C4-2B (cell line): ENCODE data around the gene CDC42BPA.
"Not testable (repeated sequence)": the region's sequence is repeated elsewhere in the genome, so short reads cannot be mapped to it uniquely, and the experiment has no call there.

ENCODE experiments used
- H3K27ac ChIP-seq: fragments of 450-650 bp; 2 replicates; pipeline ENCODE4 v1.5.1; 2017
- CTCF ChIP-seq: fragments of 450-650 bp; conservative IDR thresholded peaks from 2 replicates; pipeline ENCODE4 v1.5.1; 2017; ENCODE audit warnings: mild to moderate bottlenecking
- ZFX ChIP-seq: fragments of 450-650 bp; IDR thresholded peaks from 2 replicates; pipeline ENCODE4 v1.6.1; 2017

Gene CDC42BPA

GRCh38 chr1:227240983-227241382 lies 77.3 kb downstream of the CDC42BPA start:
- TF ChIP-seq CTCF = no peak
- no peak overlapping the region for H3K27ac ChIP-seq

GRCh38 chr1:227234998-227235405 lies 83.3 kb downstream of the CDC42BPA start:
- TF ChIP-seq CTCF (peak; percentile 75), ZFX (no peak)

GRCh38 chr1:227231128-227231527 lies 87.2 kb downstream of the CDC42BPA start:
- not testable (repeated sequence) for H3K27ac ChIP-seq

More at GRCh38 chr1:227234998-227235405, 83.3 kb downstream of the CDC42BPA start:
- H3K27ac ChIP-seq = no peak overlapping the region

GRCh38 chr1:227228201-227228600 lies 90.1 kb downstream of the CDC42BPA start:
- TF ChIP-seq CTCF (no peak), ZFX (no peak)
- H3K27ac ChIP-seq = no peak overlapping the region

GRCh38 chr1:227227761-227228160 lies 90.5 kb downstream of the CDC42BPA start:
- H3K27ac ChIP-seq = no peak overlapping the region
- TF ChIP-seq ZFX (no peak), CTCF (no peak)

GRCh38 chr1:227225715-227226346 lies 92.5 kb downstream of the CDC42BPA start:
- no peak overlapping the region for H3K27ac ChIP-seq
- no peak for TF ChIP-seq ZFX
- no peak for TF ChIP-seq CTCF

GRCh38 chr1:227223171-227223806 lies 95.0 kb downstream of the CDC42BPA start:
- TF ChIP-seq CTCF (no peak), ZFX (no peak)
- no peak overlapping the region for H3K27ac ChIP-seq
